Lower leg skin (tissue), 4 donors: ENCODE results near the gene RYR2. TPM values are rescaled to one million over a fixed set of nuclear protein-coding genes. Genes with fewer than 3 reads are reported as not detected.

Source experiments
- DNase-seq, 2 donors: peaks; one replicate each; pipeline ENCODE4 v3.0.0-alpha.2; 2019; ENCODE audit warnings: low spot score in 2 of 2
- H3K4me3 ChIP-seq: fragments of 200-600 bp; sonication (generic); 2 replicates; pipeline ENCODE4 v1.5.1; 2017; ENCODE audit warnings: mild to moderate bottlenecking, low read depth; ENCODE audit not compliant: poor library complexity, severe bottlenecking
- POLR2A ChIP-seq, 2 donors: fragments of 450-650 bp; IDR thresholded peaks; one replicate each; pipeline ENCODE4 v1.6.1; 2016 to 2017; ENCODE audit warnings: antibody characterized with exemption in 2 of 2, mild to moderate bottlenecking in 1 of 2, moderate library complexity in 1 of 2
- WGBS, 2 donors: methylation state at CpG; one replicate each; pipeline ENCODE4 v1.1.5; 2018; 5-methylcytosine and 5-hydroxymethylcytosine counted together
- intact Hi-C: fragments of 100-400 bp; cut with DNase I; formaldehyde crosslinking; loops from one replicate; pipeline ENCODE4 v1.15.0; 2023; ENCODE audit warnings: low total_unique reads
- total RNA-seq, 4 donors: library from RNA; depleted of rRNA; stranded (reverse); fragments of >200 nt; gene quantifications; one replicate each; pipeline ENCODE4 v1.1.0, GENCODE V29; 2016
- TF ChIP-seq, protein P1 (sequence below), 3 donors: fragments of 450-650 bp; IDR thresholded peaks; one replicate each; pipeline ENCODE4 v1.5.1; 2016; ENCODE audit warnings: antibody characterized with exemption in 3 of 3, mild to moderate bottlenecking in 3 of 3, moderate library complexity in 2 of 3

The RYR2 gene
- total RNA-seq, 4 donors from 2014 or later = 0.19 to 0.97 (median 0.66) TPM

- no peak overlapping the region for H3K4me3 ChIP-seq
- no peak for TF ChIP-seq POLR2A (IDR thresholded peaks at IDR 0.05)
- TF ChIP-seq, protein P1, sequence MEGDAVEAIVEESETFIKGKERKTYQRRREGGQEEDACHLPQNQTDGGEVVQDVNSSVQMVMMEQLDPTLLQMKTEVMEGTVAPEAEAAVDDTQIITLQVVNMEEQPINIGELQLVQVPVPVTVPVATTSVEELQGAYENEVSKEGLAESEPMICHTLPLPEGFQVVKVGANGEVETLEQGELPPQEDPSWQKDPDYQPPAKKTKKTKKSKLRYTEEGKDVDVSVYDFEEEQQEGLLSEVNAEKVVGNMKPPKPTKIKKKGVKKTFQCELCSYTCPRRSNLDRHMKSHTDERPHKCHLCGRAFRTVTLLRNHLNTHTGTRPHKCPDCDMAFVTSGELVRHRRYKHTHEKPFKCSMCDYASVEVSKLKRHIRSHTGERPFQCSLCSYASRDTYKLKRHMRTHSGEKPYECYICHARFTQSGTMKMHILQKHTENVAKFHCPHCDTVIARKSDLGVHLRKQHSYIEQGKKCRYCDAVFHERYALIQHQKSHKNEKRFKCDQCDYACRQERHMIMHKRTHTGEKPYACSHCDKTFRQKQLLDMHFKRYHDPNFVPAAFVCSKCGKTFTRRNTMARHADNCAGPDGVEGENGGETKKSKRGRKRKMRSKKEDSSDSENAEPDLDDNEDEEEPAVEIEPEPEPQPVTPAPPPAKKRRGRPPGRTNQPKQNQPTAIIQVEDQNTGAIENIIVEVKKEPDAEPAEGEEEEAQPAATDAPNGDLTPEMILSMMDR (IDR thresholded peaks at IDR 0.05) = no peak
- intact Hi-C loops = no loop called here
- DNase-seq = no peak
Observed at GRCh38 chr1:237650809-237651208, 608.8 kb downstream of the RYR2 start.

GRCh38 chr1:237655778-237656177 lies 613.8 kb downstream of the RYR2 start:
- intact Hi-C loops = no loop called here
- TF ChIP-seq, protein P1 (IDR thresholded peaks at IDR 0.05) = no peak
- TF ChIP-seq POLR2A (IDR thresholded peaks at IDR 0.05) = no peak
- DNase-seq = no peak
- WGBS, 2 donors = 70 to 85% methylated on average over 2 of the region's 2 CpGs
- H3K4me3 ChIP-seq = no peak overlapping the region

DNA sequence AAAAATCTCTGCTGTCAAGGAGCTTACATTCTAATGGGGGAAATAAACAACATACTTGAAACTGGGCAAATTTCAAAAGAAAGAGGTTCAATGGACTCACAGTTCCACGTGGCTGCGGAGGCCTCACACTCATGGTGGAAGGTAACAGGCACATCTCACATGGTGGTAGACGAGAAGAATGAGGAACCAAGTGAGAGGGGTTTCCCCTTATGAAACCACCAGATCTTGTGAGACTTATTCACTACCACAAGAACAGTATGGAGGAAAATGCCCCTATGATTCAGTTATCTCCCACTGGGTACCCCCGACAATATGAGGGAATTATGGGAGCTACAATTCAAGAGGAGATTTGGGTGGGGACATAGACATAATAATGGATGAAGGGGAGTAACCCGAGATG lies 622.4 kb downstream of the RYR2 start:
- TF ChIP-seq, protein P1 (IDR thresholded peaks at IDR 0.05) = no peak
- DNase-seq = no peak
- 84 to 85% methylated on average over 5 of the region's 5 CpGs for WGBS, 2 donors
- H3K4me3 ChIP-seq = no peak overlapping the region
- intact Hi-C loops = no loop called here

- no peak for TF ChIP-seq POLR2A (IDR thresholded peaks at IDR 0.05)
- TF ChIP-seq, protein P1 (IDR thresholded peaks at IDR 0.05) = no peak
- DNase-seq = no peak
- intact Hi-C loops = no loop called here
- WGBS, 2 donors = 70 to 93% methylated on average over 1 of the region's 1 CpG
- H3K4me3 ChIP-seq = no peak overlapping the region
Observed at GRCh38 chr1:237670302-237670701, 628.3 kb downstream of the RYR2 start.

DNA sequence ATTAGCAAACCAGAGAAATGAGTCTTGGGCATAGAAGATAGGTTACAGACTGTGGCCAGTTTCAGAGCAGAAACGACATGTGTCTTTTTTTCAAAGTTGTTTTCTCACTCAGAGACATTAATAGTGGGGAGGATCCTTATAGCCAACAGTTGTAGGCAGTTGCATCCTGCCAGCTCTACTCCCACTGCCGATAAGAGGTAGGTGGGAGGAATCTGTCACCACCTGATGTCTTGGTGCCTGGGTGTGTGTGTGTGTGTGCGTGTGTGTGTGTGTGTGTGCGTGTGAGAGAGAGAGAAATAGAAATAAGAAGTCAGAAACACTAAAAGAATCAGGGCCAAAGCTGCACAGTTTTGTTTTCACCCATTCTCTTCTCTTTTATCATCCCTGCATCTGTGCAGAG lies 629.3 kb downstream of the RYR2 start:
- TF ChIP-seq, protein P1 (IDR thresholded peaks at IDR 0.05) = no peak
- no peak for TF ChIP-seq POLR2A (IDR thresholded peaks at IDR 0.05)
- DNase-seq = no peak
- 76 to 81% methylated on average over 4 of the region's 4 CpGs for WGBS, 2 donors
- intact Hi-C loops = no loop called here
- no peak overlapping the region for H3K4me3 ChIP-seq

DNA sequence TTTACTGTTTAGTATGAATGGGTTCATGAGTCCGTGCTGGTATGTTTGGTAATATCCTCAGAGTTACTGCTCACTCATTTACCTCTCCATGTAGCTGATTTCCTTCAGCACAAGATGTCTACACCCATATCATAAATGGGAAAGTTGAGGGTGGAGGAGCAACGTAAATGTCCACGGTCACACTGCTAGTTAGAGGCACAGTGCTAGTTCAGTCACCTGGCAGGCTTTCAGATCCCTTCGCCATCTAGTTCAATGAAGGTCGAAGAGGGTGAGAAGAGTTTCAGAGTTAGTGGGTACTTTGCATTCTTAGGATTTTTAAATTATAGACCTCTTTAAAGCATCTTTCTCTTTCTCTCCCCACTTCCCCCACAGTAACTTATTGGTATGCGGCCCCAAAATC lies 630.0 kb downstream of the RYR2 start:
- no peak for DNase-seq
- TF ChIP-seq, protein P1 (IDR thresholded peaks at IDR 0.05) = no peak
- TF ChIP-seq POLR2A (IDR thresholded peaks at IDR 0.05) = no peak
- intact Hi-C loops = no loop called here
- no peak overlapping the region for H3K4me3 ChIP-seq
- WGBS, 2 donors = 85 to 89% methylated on average over 6 of the region's 6 CpGs
